Lower lobe of right lung (tissue), 2 donors: ENCODE data around the gene GRAMD1B. TPM values are rescaled to one million over a fixed set of nuclear protein-coding genes. Genes with fewer than 3 reads are reported as not detected.
"Not testable (repeated sequence)": the region's sequence is repeated elsewhere in the genome, so short reads cannot be mapped to it uniquely, and the experiment has no call there.

Experiments
- ATAC-seq, 2 donors: fragments of 200-7000 bp; cut with Tn5 transposase; one replicate each; pipeline ENCODE4 v1.9.1; 2020 to 2022; ENCODE audit warnings: mild to moderate bottlenecking in 2 of 2, moderate library complexity in 2 of 2
- DNase-seq: peaks from one replicate; pipeline ENCODE4 v3.0.0-alpha.2; 2020
- H3K27ac ChIP-seq: fragments of 200-600 bp; one replicate; pipeline ENCODE4 v1.8.0; 2022
- H3K27me3 ChIP-seq: fragments of 200-600 bp; one replicate; pipeline ENCODE4 v1.8.0; 2022; ENCODE audit warnings: low read depth
- H3K36me3 ChIP-seq: fragments of 200-600 bp; one replicate; pipeline ENCODE4 v1.8.0; 2022; ENCODE audit warnings: mild to moderate bottlenecking
- H3K4me1 ChIP-seq: fragments of 200-600 bp; one replicate; pipeline ENCODE4 v1.8.0; 2022
- H3K4me3 ChIP-seq: fragments of 200-600 bp; one replicate; pipeline ENCODE4 v1.8.0; 2022; ENCODE audit warnings: mild to moderate bottlenecking
- H3K9me3 ChIP-seq: fragments of 200-600 bp; one replicate; pipeline ENCODE4 v1.8.0; 2022
- CTCF ChIP-seq: fragments of 200-600 bp; IDR thresholded peaks from one replicate; pipeline ENCODE4 v1.8.0; 2022; ENCODE audit warnings: antibody characterized with exemption, mild to moderate bottlenecking
- intact Hi-C: fragments of 100-400 bp; cut with DNase I; formaldehyde crosslinking; loops from one replicate; pipeline ENCODE4 v1.11.0; 2022
- total RNA-seq: library from RNA; stranded (reverse); fragmentation: NEBNext Ultra II Directional; extraction: Animal tissue kit (Norgen Biotek cat#: 25700); gene quantifications from one replicate; pipeline ENCODE4 v1.2.1, GENCODE V29; 2021
- donor health status: DM: no; HTN: yes; CAD: no; lungs with severe emphysema.

The GRAMD1B gene
- total RNA-seq, 1 donor from 2014 or later, result 9.9 TPM

GRCh38 chr11:123517559-123518364 lies 87.7 kb downstream of the GRAMD1B start:
- ATAC-seq (no peak), DNase-seq (no peak)
- Histone ChIP-seq H3K36me3 (no peaks in the 10 kb centered on the region), H3K4me1 (no peaks in the 10 kb centered on the region), H3K27ac (no peak overlapping the region), H3K4me3 (no peak overlapping the region), H3K27me3 (peaks cover 14% of the 10 kb centered on the region), H3K9me3 (peaks cover 3% of the 10 kb centered on the region)
- intact Hi-C loops, result no loop called here
- no peak for TF ChIP-seq CTCF

- DNase-seq, result no peak
- intact Hi-C loops, result no loop called here
- no peak overlapping the region for H3K27ac ChIP-seq
- H3K9me3 ChIP-seq, result peaks cover 3% of the 10 kb centered on the region
- ATAC-seq, result no peak
- H3K4me3 ChIP-seq, result no peak overlapping the region
- H3K27me3 ChIP-seq, result peaks cover 14% of the 10 kb centered on the region
- H3K4me1 ChIP-seq, result no peaks in the 10 kb centered on the region
- no peaks in the 10 kb centered on the region for H3K36me3 ChIP-seq
- no peak for TF ChIP-seq CTCF
Observed at GRCh38 chr11:123518496-123519054, 88.5 kb downstream of the GRAMD1B start.

DNA sequence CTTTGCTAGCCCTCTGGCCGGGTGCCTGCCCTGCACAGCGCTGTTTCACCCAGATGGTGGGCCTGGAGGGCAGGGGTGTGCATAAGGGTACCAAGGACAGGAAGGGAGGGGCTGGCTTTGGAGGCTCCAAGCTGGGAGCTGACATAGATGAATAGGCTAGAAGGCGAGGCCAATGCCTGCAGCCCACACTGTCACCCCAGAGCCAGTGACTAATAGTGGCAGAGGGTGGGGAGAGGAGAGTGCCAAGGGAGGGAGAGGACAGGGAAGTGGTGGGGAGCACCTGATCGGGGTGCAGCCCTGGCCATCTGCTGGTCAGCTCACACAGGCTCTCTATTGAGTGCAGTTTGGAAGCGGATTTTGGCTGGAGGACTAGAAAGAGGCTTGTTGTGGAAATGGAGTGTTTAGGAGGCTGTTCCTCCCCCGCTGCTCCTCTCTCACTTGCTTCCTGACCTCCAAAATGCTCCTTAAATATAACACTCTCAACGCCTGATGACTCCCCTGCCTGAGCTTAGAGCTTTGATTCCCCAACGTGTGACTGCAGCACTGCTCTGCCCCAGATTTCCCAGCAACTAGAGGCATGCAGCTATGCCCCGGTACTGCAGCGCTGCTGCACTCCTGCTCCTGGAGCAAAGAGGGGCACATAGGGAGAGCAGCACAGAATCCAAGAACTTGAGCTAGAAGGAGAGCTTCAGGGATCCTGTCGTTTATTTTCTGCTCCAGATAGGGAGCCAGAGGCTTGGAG lies 89.2 kb downstream of the GRAMD1B start:
- Histone ChIP-seq H3K27ac (no peak overlapping the region), H3K4me3 (no peak overlapping the region), H3K36me3 (no peaks in the 10 kb centered on the region), H3K4me1 (no peaks in the 10 kb centered on the region), H3K9me3 (peaks cover 3% of the 10 kb centered on the region), H3K27me3 (peaks cover 14% of the 10 kb centered on the region)
- DNase-seq (no peak), ATAC-seq (peak; percentile 46 to 50)
- intact Hi-C loops, result no loop called here
- TF ChIP-seq CTCF, result no peak

DNA sequence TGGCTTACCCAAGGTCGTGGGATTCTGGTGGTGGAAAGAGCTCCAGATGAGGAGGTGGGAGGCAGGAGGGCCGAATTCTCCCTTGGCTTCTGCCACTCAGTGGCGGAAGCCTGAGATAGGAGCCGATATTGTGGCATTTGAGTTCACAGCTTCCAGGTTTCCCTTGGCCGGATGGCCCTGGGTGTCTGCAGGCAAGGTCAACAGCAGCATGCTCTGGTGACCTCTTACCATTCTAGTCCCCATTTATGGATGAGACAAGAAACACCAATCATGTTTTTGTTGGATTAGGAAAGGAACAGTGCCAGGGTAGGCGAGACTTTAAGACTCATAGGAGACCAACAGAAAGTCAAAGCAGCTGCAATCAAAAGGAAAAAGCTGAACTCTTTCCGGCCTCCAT lies 89.7 kb downstream of the GRAMD1B start:
- intact Hi-C loops, result no loop called here
- ATAC-seq, result no peak
- DNase-seq, result no peak
- no peak for TF ChIP-seq CTCF
- peaks cover 14% of the 10 kb centered on the region for H3K27me3 ChIP-seq
- no peak overlapping the region for H3K4me3 ChIP-seq
- no peak overlapping the region for H3K27ac ChIP-seq
- H3K36me3 ChIP-seq, result no peaks in the 10 kb centered on the region
- peaks cover 3% of the 10 kb centered on the region for H3K9me3 ChIP-seq
- no peaks in the 10 kb centered on the region for H3K4me1 ChIP-seq

GRCh38 chr11:123520476-123520875 lies 90.4 kb downstream of the GRAMD1B start:
- peaks cover 21% of the 10 kb centered on the region for H3K27me3 ChIP-seq
- ATAC-seq, intact Hi-C loops, H3K4me3 ChIP-seq, H3K4me1 ChIP-seq, DNase-seq, H3K9me3 ChIP-seq, H3K36me3 ChIP-seq, H3K27ac ChIP-seq: not testable (repeated sequence)
